ENCODE data around the gene GRIA1. TPM values are rescaled to one million over a fixed set of nuclear protein-coding genes. Genes with fewer than 3 reads are reported as not detected.

The GRIA1 gene
- total RNA-seq, 1 donor: 1.1 TPM

DNA sequence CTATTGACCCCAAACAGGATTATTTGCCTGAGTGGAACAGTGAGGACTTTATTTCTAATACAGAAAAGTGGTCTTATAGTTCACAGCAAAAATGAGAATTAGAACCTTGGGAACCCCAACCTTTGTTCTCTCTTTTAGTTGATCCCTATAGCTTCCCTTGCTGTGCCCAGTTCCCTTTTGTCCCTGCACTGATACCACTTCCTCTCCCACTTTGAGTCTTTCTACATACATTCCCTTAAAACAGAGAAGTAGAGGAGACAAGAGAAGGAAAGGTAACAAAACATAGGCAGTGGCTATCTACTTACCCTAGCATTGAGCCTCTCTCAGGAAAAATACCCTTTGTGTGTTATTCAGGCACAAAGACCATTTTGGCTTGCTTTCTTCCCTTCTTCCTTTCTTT, 301.8 kb downstream of the GRIA1 start:
- TF ChIP-seq, protein P1, sequence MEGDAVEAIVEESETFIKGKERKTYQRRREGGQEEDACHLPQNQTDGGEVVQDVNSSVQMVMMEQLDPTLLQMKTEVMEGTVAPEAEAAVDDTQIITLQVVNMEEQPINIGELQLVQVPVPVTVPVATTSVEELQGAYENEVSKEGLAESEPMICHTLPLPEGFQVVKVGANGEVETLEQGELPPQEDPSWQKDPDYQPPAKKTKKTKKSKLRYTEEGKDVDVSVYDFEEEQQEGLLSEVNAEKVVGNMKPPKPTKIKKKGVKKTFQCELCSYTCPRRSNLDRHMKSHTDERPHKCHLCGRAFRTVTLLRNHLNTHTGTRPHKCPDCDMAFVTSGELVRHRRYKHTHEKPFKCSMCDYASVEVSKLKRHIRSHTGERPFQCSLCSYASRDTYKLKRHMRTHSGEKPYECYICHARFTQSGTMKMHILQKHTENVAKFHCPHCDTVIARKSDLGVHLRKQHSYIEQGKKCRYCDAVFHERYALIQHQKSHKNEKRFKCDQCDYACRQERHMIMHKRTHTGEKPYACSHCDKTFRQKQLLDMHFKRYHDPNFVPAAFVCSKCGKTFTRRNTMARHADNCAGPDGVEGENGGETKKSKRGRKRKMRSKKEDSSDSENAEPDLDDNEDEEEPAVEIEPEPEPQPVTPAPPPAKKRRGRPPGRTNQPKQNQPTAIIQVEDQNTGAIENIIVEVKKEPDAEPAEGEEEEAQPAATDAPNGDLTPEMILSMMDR (IDR thresholded peaks at IDR 0.05; ENCODE audit: extremely low read depth, low read depth, low read length): no peak

DNA sequence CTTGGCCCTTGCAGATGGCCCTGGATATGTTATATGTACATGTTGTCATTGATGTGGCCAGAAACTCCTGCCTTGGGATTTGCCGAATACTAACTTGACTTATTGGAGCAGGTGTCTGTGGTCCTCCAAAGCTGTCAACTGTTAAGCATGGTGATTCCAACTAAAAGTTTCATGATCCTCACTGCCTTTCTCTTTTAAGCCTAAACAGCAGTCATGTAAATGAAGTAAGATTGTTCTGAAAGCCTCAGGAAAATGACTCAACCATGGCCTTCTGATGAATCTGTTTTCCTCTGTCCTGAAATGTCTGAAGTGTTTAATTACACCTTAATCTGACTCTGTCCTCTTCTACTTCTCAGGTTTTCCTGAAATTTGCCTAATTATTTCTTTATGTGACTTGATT, 303.2 kb downstream of the GRIA1 start:
- Histone ChIP-seq H3K27me3 (ENCODE audit: insufficient read depth, low read length) (no peaks in the 10 kb centered on the region), H3K79me2 (ENCODE audit: insufficient read depth, low read length) (no peaks in the 10 kb centered on the region), H3K4me1 (ENCODE audit: insufficient read depth, low read length) (no peaks in the 10 kb centered on the region), H3K27ac (ENCODE audit: low read depth, low read length) (no peak overlapping the region), H3K36me3 (ENCODE audit: insufficient read depth, low read length) (no peaks in the 10 kb centered on the region), H2AFZ (ENCODE audit: low read length) (no peak overlapping the region), H4K20me1 (ENCODE audit: insufficient read depth, low read length) (no peaks in the 10 kb centered on the region), H3K4me3 (ENCODE audit: insufficient read depth, low read length) (no peak overlapping the region), H3K9me3 (ENCODE audit: low read depth, low read length) (no peaks in the 10 kb centered on the region), H3K4me2 (ENCODE audit: insufficient read depth, low read length) (no peak overlapping the region)
- no peak for DNase-seq (ENCODE audit: insufficient read length, low spot score, missing footprints)
- TF ChIP-seq, protein P1 (IDR thresholded peaks at IDR 0.05; ENCODE audit: extremely low read depth, low read depth, low read length): no peak

More for the DNA sequence above, 301.8 kb downstream of the GRIA1 start:
- Histone ChIP-seq H3K4me3 (ENCODE audit: insufficient read depth, low read length) (no peak overlapping the region), H3K4me2 (ENCODE audit: insufficient read depth, low read length) (no peak overlapping the region), H3K27me3 (ENCODE audit: insufficient read depth, low read length) (no peaks in the 10 kb centered on the region), H3K4me1 (ENCODE audit: insufficient read depth, low read length) (no peaks in the 10 kb centered on the region), H3K36me3 (ENCODE audit: insufficient read depth, low read length) (no peaks in the 10 kb centered on the region), H2AFZ (ENCODE audit: low read length) (no peak overlapping the region), H3K79me2 (ENCODE audit: insufficient read depth, low read length) (no peaks in the 10 kb centered on the region), H3K27ac (ENCODE audit: low read depth, low read length) (no peak overlapping the region), H3K9me3 (ENCODE audit: low read depth, low read length) (no peaks in the 10 kb centered on the region), H4K20me1 (ENCODE audit: insufficient read depth, low read length) (no peaks in the 10 kb centered on the region)
- no peak for DNase-seq (ENCODE audit: insufficient read length, low spot score, missing footprints)

DNA sequence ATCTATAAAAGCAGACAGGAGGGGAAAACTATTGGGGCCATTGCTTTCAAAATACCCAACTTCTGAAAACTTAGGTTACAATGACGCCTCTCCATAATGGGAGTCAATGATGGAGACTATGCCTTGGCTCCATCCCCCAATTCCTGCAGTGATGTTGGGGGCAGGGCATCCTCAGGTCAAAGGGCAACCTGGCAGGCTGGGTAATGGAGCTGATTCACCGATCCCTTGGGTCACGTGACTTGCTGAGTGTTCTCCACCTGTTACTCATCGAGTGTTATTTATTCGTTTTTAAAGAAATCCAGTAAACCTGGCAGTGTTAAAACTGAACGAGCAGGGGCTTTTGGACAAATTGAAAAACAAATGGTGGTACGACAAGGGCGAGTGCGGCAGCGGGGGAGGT, 303.9 kb downstream of the GRIA1 start:
- DNase-seq (ENCODE audit: insufficient read length, low spot score, missing footprints): no peak
- Histone ChIP-seq H4K20me1 (ENCODE audit: insufficient read depth, low read length) (no peaks in the 10 kb centered on the region), H3K4me1 (ENCODE audit: insufficient read depth, low read length) (no peaks in the 10 kb centered on the region), H3K79me2 (ENCODE audit: insufficient read depth, low read length) (no peaks in the 10 kb centered on the region), H3K36me3 (ENCODE audit: insufficient read depth, low read length) (no peaks in the 10 kb centered on the region), H3K4me3 (ENCODE audit: insufficient read depth, low read length) (no peak overlapping the region), H3K27ac (ENCODE audit: low read depth, low read length) (no peak overlapping the region), H3K9me3 (ENCODE audit: low read depth, low read length) (no peaks in the 10 kb centered on the region), H3K27me3 (ENCODE audit: insufficient read depth, low read length) (no peaks in the 10 kb centered on the region), H3K4me2 (ENCODE audit: insufficient read depth, low read length) (no peak overlapping the region), H2AFZ (ENCODE audit: low read length) (no peak overlapping the region)
- TF ChIP-seq, protein P1 (IDR thresholded peaks at IDR 0.05; ENCODE audit: extremely low read depth, low read depth, low read length): no peak

DNA sequence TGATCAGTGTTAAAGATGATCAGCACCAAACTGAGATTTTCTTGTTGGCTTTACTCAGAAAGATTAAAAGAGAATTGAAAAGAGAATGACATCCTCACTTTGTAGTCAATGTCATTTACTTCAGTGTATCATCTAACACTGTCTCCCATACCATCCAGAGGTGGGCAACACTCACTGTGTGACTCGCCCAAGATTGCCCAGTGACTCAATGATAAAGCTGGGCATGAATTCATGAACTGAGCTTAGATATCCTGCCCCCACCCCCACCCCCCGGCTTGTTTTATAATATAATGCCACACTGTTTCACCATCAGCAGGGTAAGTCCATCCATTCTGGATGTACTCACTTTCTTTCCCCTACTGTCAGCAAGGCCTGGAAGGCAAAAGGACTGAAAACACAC, 306.1 kb downstream of the GRIA1 start:
- H3K27ac ChIP-seq (ENCODE audit: low read depth, low read length): no peak overlapping the region
- no peaks in the 10 kb centered on the region for H3K4me1 ChIP-seq (ENCODE audit: insufficient read depth, low read length)
- TF ChIP-seq, protein P1 (IDR thresholded peaks at IDR 0.05; ENCODE audit: extremely low read depth, low read depth, low read length): no peak
- no peak overlapping the region for H3K4me2 ChIP-seq (ENCODE audit: insufficient read depth, low read length)
- H3K4me3 ChIP-seq (ENCODE audit: insufficient read depth, low read length): no peak overlapping the region
- H2AFZ ChIP-seq (ENCODE audit: low read length): no peak overlapping the region
- no peaks in the 10 kb centered on the region for H3K27me3 ChIP-seq (ENCODE audit: insufficient read depth, low read length)
- no peaks in the 10 kb centered on the region for H4K20me1 ChIP-seq (ENCODE audit: insufficient read depth, low read length)
- DNase-seq (ENCODE audit: insufficient read length, low spot score, missing footprints): no peak
- H3K79me2 ChIP-seq (ENCODE audit: insufficient read depth, low read length): no peaks in the 10 kb centered on the region
- H3K9me3 ChIP-seq (ENCODE audit: low read depth, low read length): no peaks in the 10 kb centered on the region
- no peaks in the 10 kb centered on the region for H3K36me3 ChIP-seq (ENCODE audit: insufficient read depth, low read length)

All from osteoblast (primary cell).